Measurements from ENCODE around the gene OPCML.

The OPCML gene

DNA sequence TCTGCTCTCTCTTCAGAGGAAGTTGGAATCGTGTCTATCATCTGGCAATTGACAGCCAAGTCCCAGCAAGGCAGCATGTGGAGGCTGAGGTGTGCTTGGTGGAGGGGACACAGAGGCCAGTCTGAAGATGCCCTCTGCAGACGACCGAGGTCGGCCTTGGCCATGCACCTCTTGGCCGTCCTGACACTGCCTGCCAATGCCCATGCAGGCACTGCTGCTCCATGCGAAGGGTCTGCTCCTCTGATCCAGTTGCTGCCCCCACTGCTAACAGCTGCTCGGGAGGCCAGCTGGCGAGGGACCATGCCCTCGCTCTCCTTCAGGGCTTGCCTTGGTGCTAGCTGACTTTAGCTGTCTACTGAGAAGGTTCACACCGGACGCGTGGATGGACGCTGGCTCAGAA is 527.9 kb downstream of the OPCML start:
- TF ChIP-seq, protein P1, sequence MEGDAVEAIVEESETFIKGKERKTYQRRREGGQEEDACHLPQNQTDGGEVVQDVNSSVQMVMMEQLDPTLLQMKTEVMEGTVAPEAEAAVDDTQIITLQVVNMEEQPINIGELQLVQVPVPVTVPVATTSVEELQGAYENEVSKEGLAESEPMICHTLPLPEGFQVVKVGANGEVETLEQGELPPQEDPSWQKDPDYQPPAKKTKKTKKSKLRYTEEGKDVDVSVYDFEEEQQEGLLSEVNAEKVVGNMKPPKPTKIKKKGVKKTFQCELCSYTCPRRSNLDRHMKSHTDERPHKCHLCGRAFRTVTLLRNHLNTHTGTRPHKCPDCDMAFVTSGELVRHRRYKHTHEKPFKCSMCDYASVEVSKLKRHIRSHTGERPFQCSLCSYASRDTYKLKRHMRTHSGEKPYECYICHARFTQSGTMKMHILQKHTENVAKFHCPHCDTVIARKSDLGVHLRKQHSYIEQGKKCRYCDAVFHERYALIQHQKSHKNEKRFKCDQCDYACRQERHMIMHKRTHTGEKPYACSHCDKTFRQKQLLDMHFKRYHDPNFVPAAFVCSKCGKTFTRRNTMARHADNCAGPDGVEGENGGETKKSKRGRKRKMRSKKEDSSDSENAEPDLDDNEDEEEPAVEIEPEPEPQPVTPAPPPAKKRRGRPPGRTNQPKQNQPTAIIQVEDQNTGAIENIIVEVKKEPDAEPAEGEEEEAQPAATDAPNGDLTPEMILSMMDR (IDR thresholded peaks at IDR 0.05; ENCODE audit: control insufficient read depth, insufficient read depth, low read depth, low read length, missing control alignments) = no peak
- no peak for DNase-seq (ENCODE audit: low read depth)
- no peak overlapping the region for H3K4me3 ChIP-seq (ENCODE audit: control insufficient read depth, low read depth, low read length)

DNA sequence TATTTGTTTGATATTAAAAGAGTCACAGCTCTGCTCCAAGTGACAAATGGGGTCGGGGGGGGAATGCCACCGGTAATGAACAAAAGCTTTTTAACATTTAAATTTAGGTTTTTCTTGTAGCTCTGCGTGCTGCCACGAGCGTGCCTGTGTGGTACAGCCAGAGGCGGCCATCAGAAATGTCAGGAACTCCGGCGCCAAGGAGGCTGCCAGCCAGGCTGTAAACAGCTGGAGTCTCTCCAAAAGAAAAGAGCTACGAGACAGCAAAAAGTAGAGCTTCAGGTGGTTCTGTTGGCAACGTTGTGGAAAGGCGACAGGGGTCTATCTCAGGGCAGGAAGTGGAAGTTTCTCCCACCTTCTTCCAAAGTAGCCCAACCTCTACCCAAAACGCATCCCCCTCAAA is 532.8 kb downstream of the OPCML start:
- H3K4me3 ChIP-seq (ENCODE audit: control insufficient read depth, low read depth, low read length) = no peak overlapping the region
- no peak for DNase-seq (ENCODE audit: low read depth)
- TF ChIP-seq, protein P1 (IDR thresholded peaks at IDR 0.05; ENCODE audit: control insufficient read depth, insufficient read depth, low read depth, low read length, missing control alignments) = no peak

DNA sequence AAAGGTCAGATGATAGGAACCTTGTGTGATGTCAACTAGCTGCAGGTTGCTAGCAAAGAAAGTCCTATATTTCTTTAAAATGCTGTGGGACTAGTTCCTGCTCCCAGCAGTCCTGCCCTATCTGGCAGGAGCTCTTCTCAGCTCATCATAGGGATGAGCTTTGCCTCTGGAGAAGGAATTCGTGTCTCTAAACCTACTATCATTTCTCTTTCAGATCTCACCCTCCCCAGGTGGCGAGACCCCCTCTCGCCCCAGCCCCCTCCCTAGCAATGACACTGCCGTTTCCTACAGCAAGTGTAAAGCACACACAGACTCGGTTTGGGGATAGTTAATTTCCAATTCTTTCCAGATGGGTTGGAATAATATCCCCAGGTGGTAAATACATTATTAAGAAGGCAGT is 533.3 kb downstream of the OPCML start:
- TF ChIP-seq, protein P1 (IDR thresholded peaks at IDR 0.05; ENCODE audit: control insufficient read depth, insufficient read depth, low read depth, low read length, missing control alignments) = no peak
- DNase-seq (ENCODE audit: low read depth) = no peak
- H3K4me3 ChIP-seq (ENCODE audit: control insufficient read depth, low read depth, low read length) = no peak overlapping the region

DNA sequence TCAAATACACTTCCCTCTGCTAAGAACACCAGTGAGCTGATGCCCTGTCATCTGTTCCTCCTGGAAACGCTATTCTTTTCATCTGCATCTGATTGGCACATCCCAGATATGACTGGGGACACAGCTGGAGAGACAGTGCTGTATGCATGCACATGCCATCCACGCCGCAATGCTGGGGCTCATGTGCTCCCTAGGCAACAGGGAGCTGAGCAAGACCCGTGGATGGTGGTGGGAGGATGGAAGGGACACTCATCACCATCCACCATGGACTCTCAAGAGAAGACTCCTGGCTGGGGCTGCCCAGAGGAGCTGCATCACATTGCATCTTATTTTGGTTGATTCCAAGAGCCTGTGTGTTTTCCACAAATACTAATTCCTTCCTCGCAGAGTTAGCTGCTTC is 534.9 kb downstream of the OPCML start:
- H3K4me3 ChIP-seq (ENCODE audit: control insufficient read depth, low read depth, low read length) = no peak overlapping the region
- TF ChIP-seq, protein P1 (IDR thresholded peaks at IDR 0.05; ENCODE audit: control insufficient read depth, insufficient read depth, low read depth, low read length, missing control alignments) = no peak
- no peak for DNase-seq (ENCODE audit: low read depth)

DNA sequence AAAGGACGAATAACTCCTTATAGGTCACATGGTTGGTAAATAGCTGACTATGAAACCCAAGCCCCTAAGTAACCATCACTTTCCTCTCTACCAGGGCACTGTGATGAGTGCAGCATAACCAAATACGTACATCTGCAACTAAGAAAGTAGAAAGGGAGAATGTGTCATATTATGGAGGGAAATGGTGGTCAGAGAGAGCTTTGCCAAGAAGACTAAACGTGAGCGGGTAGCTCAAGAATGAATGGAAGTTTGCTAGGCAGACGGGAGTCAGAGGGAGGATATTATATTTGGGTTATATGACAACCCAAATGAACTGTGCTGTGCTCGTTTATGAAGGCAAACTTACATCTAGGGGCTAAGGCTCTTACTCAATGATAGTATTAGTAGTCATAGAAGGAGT is 537.3 kb downstream of the OPCML start:
- TF ChIP-seq, protein P1 (IDR thresholded peaks at IDR 0.05; ENCODE audit: control insufficient read depth, insufficient read depth, low read depth, low read length, missing control alignments) = no peak
- H3K4me3 ChIP-seq (ENCODE audit: control insufficient read depth, low read depth, low read length) = no peak overlapping the region
- no peak for DNase-seq (ENCODE audit: low read depth)

DNA sequence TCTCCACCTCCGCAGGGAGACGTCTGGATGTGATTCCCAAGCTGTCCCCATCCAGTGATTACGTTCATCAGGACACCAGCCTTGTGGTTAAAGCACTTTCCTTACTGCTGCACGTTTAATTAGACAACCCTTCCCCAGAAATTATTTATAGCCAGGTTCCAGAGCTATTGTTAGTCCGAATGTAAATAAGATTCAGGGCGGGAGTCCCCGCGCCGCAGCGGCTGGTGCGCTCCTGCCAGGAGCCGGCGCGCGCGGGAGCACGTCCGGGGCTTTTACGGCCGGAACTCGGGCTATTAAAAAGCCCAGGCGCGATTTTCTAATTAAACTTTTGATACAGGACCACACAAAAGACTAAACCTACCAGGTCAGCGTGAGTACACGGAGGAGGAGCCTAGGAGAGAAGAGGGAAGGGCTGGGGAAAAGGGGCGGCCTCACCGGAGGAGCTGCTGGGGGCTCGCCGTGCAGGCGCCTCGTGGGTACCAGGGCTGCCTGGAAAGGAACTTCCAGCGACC is 538.3 kb downstream of the OPCML start:
- TF ChIP-seq, protein P1 (IDR thresholded peaks at IDR 0.05; ENCODE audit: control insufficient read depth, insufficient read depth, low read depth, low read length, missing control alignments) = no peak
- H3K4me3 ChIP-seq (ENCODE audit: control insufficient read depth, low read depth, low read length) = no peak overlapping the region
- DNase-seq (ENCODE audit: low read depth) = no peak

Measured in AG09309 (cell line).